Upper lobe of left lung (tissue), 6 donors: ENCODE data around the gene CTAGE9. TPM values are rescaled to one million over a fixed set of nuclear protein-coding genes. Genes with fewer than 3 reads are reported as not detected.

Experiments used
- ATAC-seq, 2 donors: fragments of 200-7000 bp; cut with Tn5 transposase; one replicate each; pipeline ENCODE4 v1.9.1; 2022; ENCODE audit warnings: mild to moderate bottlenecking in 2 of 2, moderate library complexity in 2 of 2; ENCODE audit not compliant: low FRiP score in 2 of 2
- DNase-seq, 2 donors: peaks; one replicate each; pipeline ENCODE4 v3.0.0-alpha.2; 2019 to 2020
- H3K27ac ChIP-seq, 4 donors: fragments of 200-600 bp; sonication (generic); one replicate each; pipeline ENCODE4 v1.5.1; 2016 to 2019
- H3K27me3 ChIP-seq, 4 donors: fragments of 200-600 bp; sonication (generic); one replicate each; pipeline ENCODE4 v1.5.1; 2017 to 2019
- H3K36me3 ChIP-seq, 4 donors: fragments of 200-600 bp; sonication (generic); one replicate each; pipeline ENCODE4 v1.5.1; 2016 to 2019
- H3K4me1 ChIP-seq, 4 donors: fragments of 200-600 bp; sonication (generic); one replicate each; pipeline ENCODE4 v1.5.1; 2018 to 2019
- H3K4me3 ChIP-seq, 4 donors: fragments of 200-600 bp; sonication (generic); one replicate each; pipeline ENCODE4 v1.5.1; 2017 to 2019; ENCODE audit warnings: mild to moderate bottlenecking in 2 of 4, moderate library complexity in 1 of 4
- H3K9me3 ChIP-seq, 4 donors: fragments of 200-600 bp; sonication (generic); one replicate each; pipeline ENCODE4 v1.5.1; 2018 to 2019
- CTCF ChIP-seq, 6 experiments: fragments of 450-650 bp in 4 of 6; fragments of 200-600 bp in 2 of 6; sonication (generic) in 2 of 6; IDR thresholded peaks; one replicate each; pipeline ENCODE4 v1.5.1; 2016 to 2019; ENCODE audit warnings: antibody characterized with exemption in 6 of 6
- EP300 ChIP-seq, 4 donors: sonication (generic); formaldehyde crosslinking; IDR thresholded peaks; one replicate each; pipeline ENCODE4 v1.5.1; 2017; ENCODE audit warnings: antibody characterized with exemption in 4 of 4, control low read depth in 2 of 4
- POLR2A ChIP-seq, 4 donors: fragments of 450-650 bp; IDR thresholded peaks; one replicate each; pipeline ENCODE4 v1.5.1; 2016 to 2017; ENCODE audit warnings: antibody characterized with exemption in 4 of 4, mild to moderate bottlenecking in 2 of 4
- POLR2AphosphoS5 ChIP-seq, 2 donors: sonication (generic); formaldehyde crosslinking; IDR thresholded peaks; one replicate each; pipeline ENCODE4 v1.5.1; 2017; ENCODE audit warnings: antibody characterized with exemption in 2 of 2
- WGBS, 2 donors: methylation state at CpG; one replicate each; pipeline ENCODE4 v1.1.5; 2017 to 2018; 5-methylcytosine and 5-hydroxymethylcytosine counted together
- total RNA-seq, 6 donors: library from RNA; depleted of rRNA in 4 of 6; stranded (reverse); fragments of >200 nt in 4 of 6; gene quantifications; one replicate each; pipeline versions ENCODE4 v1.1.0 to v1.2.1, GENCODE V29; 2016 to 2021
- donor health status: DM: no; HTN: no; CAD: no; lungs with moderate emphysema.
- donor health status: DM: no; HTN: yes; CAD: no; lungs with severe emphysema.

The CTAGE9 gene
- total RNA-seq, 6 donors from 2014 or later, result not detected

DNA sequence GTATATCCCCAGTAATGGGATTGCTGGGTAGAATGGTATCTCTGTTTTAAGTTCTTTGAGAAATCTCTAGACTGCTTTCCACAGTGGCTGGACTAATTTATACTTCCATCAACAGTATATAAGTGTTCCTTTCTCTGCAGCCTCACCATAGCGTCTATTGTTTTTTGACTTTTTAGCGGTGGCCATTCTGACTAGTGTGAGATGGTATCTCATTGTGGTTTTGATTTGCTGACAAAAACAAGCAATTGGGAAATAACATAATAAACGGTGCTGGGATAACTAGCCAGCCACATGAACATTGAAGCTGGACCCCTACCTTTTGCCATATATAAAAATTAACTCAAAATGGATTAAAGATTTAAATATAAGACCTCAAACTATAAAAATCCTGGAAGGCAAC is 23.8 kb downstream of the CTAGE9 start:
- WGBS, 2 donors, result 84 to 85% methylated on average over 3 of the region's 3 CpGs
- no peaks in the 10 kb centered on the region for H3K27me3 ChIP-seq
- ATAC-seq, result no peak

DNA sequence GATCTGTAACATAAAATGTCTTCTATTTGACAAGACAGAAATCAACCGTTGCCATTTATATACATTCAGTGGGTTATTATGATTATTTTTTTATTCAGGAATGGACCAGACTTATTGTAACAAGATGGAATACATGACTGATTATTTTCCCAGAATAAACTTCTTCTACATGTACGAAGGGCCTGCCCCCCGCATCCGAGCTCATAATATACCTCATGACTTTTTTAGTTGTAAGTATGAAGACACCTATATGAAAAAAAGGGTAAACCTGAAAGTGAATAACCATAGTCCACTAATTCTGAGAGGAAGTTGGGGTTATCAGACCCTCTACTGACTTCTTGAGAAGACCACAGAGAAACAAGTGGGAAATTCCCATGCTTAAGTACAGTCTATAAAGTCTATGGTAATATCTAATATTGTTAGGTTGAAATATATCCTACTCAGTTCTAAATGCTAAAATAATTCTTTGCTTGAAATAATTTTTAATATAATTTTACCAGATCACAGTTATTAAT is 25.5 kb downstream of the CTAGE9 start:
- DNase-seq (no peak), ATAC-seq (no peak)
- TF ChIP-seq POLR2AphosphoS5 (IDR thresholded peaks at IDR 0.05) (no peak), CTCF (IDR thresholded peaks at IDR 0.05) (no peak), POLR2A (IDR thresholded peaks at IDR 0.05) (no peak), EP300 (IDR thresholded peaks at IDR 0.05) (no peak)
- WGBS, 2 donors, result 82 to 91% methylated on average over 4 of the region's 4 CpGs
- H3K4me1 ChIP-seq, result no peaks in the 10 kb centered on the region
- no peaks in the 10 kb centered on the region for H3K36me3 ChIP-seq
- H3K9me3 ChIP-seq, result no peaks in the 10 kb centered on the region
- H3K27me3 ChIP-seq, result no peaks in the 10 kb centered on the region
- no peak overlapping the region for H3K27ac ChIP-seq
- no peak overlapping the region for H3K4me3 ChIP-seq

More for the DNA sequence above, 23.8 kb downstream of the CTAGE9 start:
- Histone ChIP-seq H3K27ac (no peak overlapping the region), H3K4me3 (no peak overlapping the region), H3K36me3 (no peaks in the 10 kb centered on the region), H3K4me1 (no peaks in the 10 kb centered on the region), H3K9me3 (no peaks in the 10 kb centered on the region)
- no peak for TF ChIP-seq POLR2AphosphoS5 (IDR thresholded peaks at IDR 0.05)
- TF ChIP-seq CTCF (IDR thresholded peaks at IDR 0.05), result no peak
- no peak for TF ChIP-seq EP300 (IDR thresholded peaks at IDR 0.05)
- no peak for TF ChIP-seq POLR2A (IDR thresholded peaks at IDR 0.05)
- no peak for DNase-seq

DNA sequence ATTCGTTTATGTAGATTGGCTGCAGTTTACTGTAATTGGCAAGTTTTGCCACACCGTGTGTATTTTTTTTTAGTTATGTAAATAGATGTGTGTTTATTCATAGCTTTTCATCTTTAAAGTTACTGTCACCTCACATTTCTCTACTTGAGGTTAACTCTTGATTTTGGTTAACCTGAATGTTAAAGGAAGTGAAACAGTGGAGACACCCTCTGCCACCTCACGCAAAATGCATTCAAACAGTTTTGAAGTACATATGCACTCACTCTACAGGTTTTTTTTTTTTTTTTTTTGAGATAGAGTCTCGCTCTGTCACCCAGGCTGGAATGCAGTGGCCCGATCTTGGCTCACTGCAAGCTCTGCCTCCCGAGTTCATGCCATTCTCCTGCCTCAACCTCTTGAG is 27.3 kb downstream of the CTAGE9 start:
- no peaks in the 10 kb centered on the region for H3K9me3 ChIP-seq
- ATAC-seq (no peak), DNase-seq (no peak)
- H3K27me3 ChIP-seq, result no peaks in the 10 kb centered on the region
- H3K27ac ChIP-seq, result no peak overlapping the region
- TF ChIP-seq EP300 (IDR thresholded peaks at IDR 0.05) (no peak), CTCF (IDR thresholded peaks at IDR 0.05) (no peak), POLR2AphosphoS5 (IDR thresholded peaks at IDR 0.05) (no peak), POLR2A (IDR thresholded peaks at IDR 0.05) (no peak)
- H3K4me3 ChIP-seq, result no peak overlapping the region
- H3K4me1 ChIP-seq, result no peaks in the 10 kb centered on the region
- 64 to 71% methylated on average over 6 of the region's 6 CpGs for WGBS, 2 donors
- no peaks in the 10 kb centered on the region for H3K36me3 ChIP-seq

DNA sequence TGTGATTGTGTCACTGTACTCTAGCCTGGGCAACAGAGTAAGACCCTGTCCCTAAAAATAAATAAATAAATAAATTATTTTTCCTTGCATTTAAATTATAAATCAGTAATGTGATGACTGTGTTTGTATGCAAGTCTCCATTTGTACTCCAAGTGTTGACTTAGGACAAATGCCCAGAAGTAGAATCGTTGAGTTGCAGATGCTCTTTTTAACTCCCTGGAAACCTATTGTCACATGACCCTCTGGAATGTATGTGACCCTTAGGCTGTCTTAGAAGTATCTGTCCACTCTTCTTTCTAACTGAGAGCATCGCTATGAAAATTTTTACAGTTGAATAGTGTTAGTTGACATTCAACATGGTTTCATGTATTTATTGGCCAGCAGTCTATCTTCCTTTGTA is 28.4 kb downstream of the CTAGE9 start:
- DNase-seq (no peak), ATAC-seq (no peak)
- Histone ChIP-seq H3K4me3 (no peak overlapping the region), H3K36me3 (no peaks in the 10 kb centered on the region), H3K4me1 (no peaks in the 10 kb centered on the region), H3K27me3 (no peaks in the 10 kb centered on the region), H3K27ac (no peak overlapping the region), H3K9me3 (no peaks in the 10 kb centered on the region)
- WGBS, 2 donors, result 61 to 67% methylated on average over 2 of the region's 2 CpGs
- TF ChIP-seq CTCF (IDR thresholded peaks at IDR 0.05) (no peak), EP300 (IDR thresholded peaks at IDR 0.05) (no peak), POLR2A (IDR thresholded peaks at IDR 0.05) (no peak), POLR2AphosphoS5 (IDR thresholded peaks at IDR 0.05) (no peak)

- Histone ChIP-seq H3K36me3 (no peaks in the 10 kb centered on the region), H3K9me3 (no peaks in the 10 kb centered on the region), H3K4me1 (no peaks in the 10 kb centered on the region), H3K27me3 (no peaks in the 10 kb centered on the region), H3K4me3 (no peak overlapping the region), H3K27ac (no peak overlapping the region)
- no peak for ATAC-seq
- no peak for DNase-seq
- no peak for TF ChIP-seq EP300 (IDR thresholded peaks at IDR 0.05)
- no peak for TF ChIP-seq POLR2A (IDR thresholded peaks at IDR 0.05)
- TF ChIP-seq CTCF (IDR thresholded peaks at IDR 0.05), result no peak
Measured at GRCh38 chr6:131681585-131681984, 29.2 kb downstream of the CTAGE9 start.
